ENCODE data around the gene WDR41. TPM values are rescaled to one million over a fixed set of nuclear protein-coding genes. Genes with fewer than 3 reads are reported as not detected.
"Not testable (repeated sequence)": the region's sequence is repeated elsewhere in the genome, so short reads cannot be mapped to it uniquely, and the experiment has no call there.

The WDR41 gene
- total and polyA plus RNA-seq, 5 donors from 2014 or later = 8.0 to 13.5 (median 8.4) TPM

DNA sequence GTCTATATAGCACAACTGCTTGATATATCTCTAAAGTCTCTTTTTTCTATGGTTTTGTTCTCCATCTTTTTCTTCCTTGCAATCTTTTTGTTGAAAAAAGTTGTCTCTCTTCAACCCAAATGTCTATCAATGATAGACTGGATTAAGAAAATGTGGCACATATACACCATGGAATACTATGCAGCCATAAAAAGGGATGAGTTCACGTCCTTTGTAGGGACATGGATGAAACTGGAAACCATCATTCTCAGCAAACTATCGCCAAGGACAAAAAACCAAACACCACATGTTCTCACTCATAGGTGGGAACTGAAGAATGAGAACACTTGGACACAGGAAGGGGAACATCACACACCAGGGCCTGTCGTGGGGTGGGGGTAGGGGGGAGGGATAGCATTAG lies 23.2 kb downstream of the WDR41 start:
- not testable (repeated sequence) for H3K27ac ChIP-seq (ENCODE audit: insufficient read depth, low read length, poor library complexity, severe bottlenecking); DNase-seq; H3K27ac Mint-ChIP-seq; H3K4me1 ChIP-seq (ENCODE audit: control insufficient read depth, insufficient read depth, low read length, poor library complexity, severe bottlenecking); H3K36me3 ChIP-seq (ENCODE audit: control insufficient read depth, insufficient read depth, low read length); H3K4me3 Mint-ChIP-seq; H3K4me3 ChIP-seq (ENCODE audit: low read depth, low read length); H3K27me3 Mint-ChIP-seq; H3K4me1 Mint-ChIP-seq; H3K9me3 ChIP-seq (ENCODE audit: control insufficient read depth in 2 of 2, low read length in 2 of 2); ATAC-seq (ENCODE audit: low read depth in 2 of 2); H3K27me3 ChIP-seq (ENCODE audit: control insufficient read depth, insufficient read depth, low read length)
- H3K9me3 Mint-ChIP-seq = peaks cover 0 to 11% (median 4%) of the 10 kb centered on the region in 7 donors
- peaks cover 29% of the 10 kb centered on the region for H3K36me3 Mint-ChIP-seq

DNA sequence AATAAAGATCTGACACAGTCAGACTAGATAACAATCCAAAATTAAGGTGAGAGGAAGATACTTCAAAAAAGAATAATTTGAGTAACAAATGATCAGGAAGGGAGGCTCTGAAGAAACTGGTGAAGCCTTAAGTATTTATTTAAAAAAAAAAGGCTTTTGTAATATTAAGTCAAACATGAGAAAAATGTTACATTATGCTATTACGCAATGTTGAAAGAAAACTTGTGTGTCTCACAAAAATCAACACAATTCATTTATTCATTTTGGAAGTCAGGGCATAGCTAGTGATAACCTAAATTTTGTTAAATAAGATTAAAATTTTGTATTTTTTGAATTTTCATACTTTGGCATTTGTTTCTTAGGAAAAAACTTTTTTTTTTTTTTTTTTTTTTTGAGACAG lies 28.2 kb downstream of the WDR41 start:
- DNase-seq (no peak), ATAC-seq (ENCODE audit: low read depth in 2 of 2) (no peak)
- Histone ChIP-seq H3K27ac (ENCODE audit: insufficient read depth, low read length, poor library complexity, severe bottlenecking) (no peak overlapping the region), H3K4me3 (ENCODE audit: low read depth, low read length) (no peak overlapping the region), H3K36me3 (ENCODE audit: control insufficient read depth, insufficient read depth, low read length) (no peaks in the 10 kb centered on the region), H3K9me3 (ENCODE audit: control insufficient read depth in 2 of 2, low read length in 2 of 2) (no peaks in the 10 kb centered on the region), H3K4me1 (ENCODE audit: control insufficient read depth, insufficient read depth, low read length, poor library complexity, severe bottlenecking) (no peaks in the 10 kb centered on the region), H3K27me3 (ENCODE audit: control insufficient read depth, insufficient read depth, low read length) (no peaks in the 10 kb centered on the region)
- H3K9me3 Mint-ChIP-seq = peaks cover 0 to 2% (median 0%) of the 10 kb centered on the region in 7 donors
- no peaks in the 10 kb centered on the region for H3K27me3 Mint-ChIP-seq
- no peak overlapping the region for H3K4me3 Mint-ChIP-seq
- peaks cover 0 to 5% (median 3%) of the 10 kb centered on the region in 4 donors for H3K4me1 Mint-ChIP-seq
- H3K27ac Mint-ChIP-seq = no peak overlapping the region
- peaks cover 11% of the 10 kb centered on the region for H3K36me3 Mint-ChIP-seq

DNA sequence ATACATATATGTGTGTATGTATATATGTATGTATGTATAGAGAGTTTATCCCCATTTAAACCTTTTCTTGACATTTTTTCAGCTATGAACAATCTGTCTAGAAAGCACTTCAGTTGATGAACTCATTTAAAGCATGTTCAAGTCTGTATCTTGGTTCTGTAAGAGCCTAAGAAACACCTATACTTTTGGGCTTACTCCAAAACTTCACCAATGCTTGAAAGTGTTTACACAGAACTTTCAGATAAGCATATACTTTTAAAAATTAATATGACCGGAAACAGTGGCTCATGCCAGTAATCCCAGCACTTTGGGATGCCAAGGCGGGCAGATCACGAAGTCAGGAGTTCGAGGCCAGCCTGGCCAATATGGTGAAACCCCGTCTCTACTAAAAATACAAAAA lies 30.8 kb downstream of the WDR41 start:
- ATAC-seq (ENCODE audit: low read depth in 2 of 2) (no peak), DNase-seq (no peak)
- Mint-ChIP-seq H3K27me3 (no peaks in the 10 kb centered on the region), H3K36me3 (peaks cover 6% of the 10 kb centered on the region), H3K4me1 (peaks cover 0 to 5% (median 3%) of the 10 kb centered on the region in 4 donors), H3K9me3 (no peaks in the 10 kb centered on the region), H3K4me3 (no peak overlapping the region), H3K27ac (no peak overlapping the region)
- Histone ChIP-seq H3K27me3 (ENCODE audit: control insufficient read depth, insufficient read depth, low read length) (no peaks in the 10 kb centered on the region), H3K27ac (ENCODE audit: insufficient read depth, low read length, poor library complexity, severe bottlenecking) (no peak overlapping the region), H3K9me3 (ENCODE audit: control insufficient read depth in 2 of 2, low read length in 2 of 2) (no peaks in the 10 kb centered on the region), H3K36me3 (ENCODE audit: control insufficient read depth, insufficient read depth, low read length) (no peaks in the 10 kb centered on the region), H3K4me3 (ENCODE audit: low read depth, low read length) (no peak overlapping the region), H3K4me1 (ENCODE audit: control insufficient read depth, insufficient read depth, low read length, poor library complexity, severe bottlenecking) (no peaks in the 10 kb centered on the region)

DNA sequence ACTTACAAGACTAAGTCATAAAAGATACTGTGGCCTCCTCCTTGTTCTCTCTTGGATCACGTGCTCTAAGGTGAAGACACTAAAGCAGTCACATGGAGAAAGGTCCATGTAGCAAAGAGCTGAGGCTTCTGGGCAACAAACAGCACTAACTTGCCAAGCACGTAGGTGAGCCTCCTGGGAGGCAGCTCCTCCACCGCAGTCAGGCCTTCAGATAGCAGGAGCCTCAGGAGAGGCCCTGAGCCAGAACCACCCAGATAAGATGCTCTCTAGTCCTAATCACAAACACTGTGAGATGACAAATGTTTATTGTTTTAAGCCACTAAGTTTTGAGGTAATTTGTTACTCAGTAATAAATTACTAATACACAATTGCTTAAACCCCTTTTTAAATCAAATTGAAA lies 38.0 kb downstream of the WDR41 start:
- Mint-ChIP-seq H3K27ac (no peak overlapping the region), H3K9me3 (no peaks in the 10 kb centered on the region), H3K4me3 (no peak overlapping the region), H3K36me3 (peaks cover 22% of the 10 kb centered on the region), H3K4me1 (no peaks in the 10 kb centered on the region), H3K27me3 (no peaks in the 10 kb centered on the region)
- H3K36me3 ChIP-seq (ENCODE audit: control insufficient read depth, insufficient read depth, low read length) = peaks cover 5% of the 10 kb centered on the region
- no peaks in the 10 kb centered on the region for H3K27me3 ChIP-seq (ENCODE audit: control insufficient read depth, insufficient read depth, low read length)
- no peak for DNase-seq
- ATAC-seq (ENCODE audit: low read depth in 2 of 2) = no peak
- H3K4me3 ChIP-seq (ENCODE audit: low read depth, low read length) = no peak overlapping the region
- no peaks in the 10 kb centered on the region for H3K4me1 ChIP-seq (ENCODE audit: control insufficient read depth, insufficient read depth, low read length, poor library complexity, severe bottlenecking)
- no peak overlapping the region for H3K27ac ChIP-seq (ENCODE audit: insufficient read depth, low read length, poor library complexity, severe bottlenecking)
- no peaks in the 10 kb centered on the region for H3K9me3 ChIP-seq (ENCODE audit: control insufficient read depth in 2 of 2, low read length in 2 of 2)

DNA sequence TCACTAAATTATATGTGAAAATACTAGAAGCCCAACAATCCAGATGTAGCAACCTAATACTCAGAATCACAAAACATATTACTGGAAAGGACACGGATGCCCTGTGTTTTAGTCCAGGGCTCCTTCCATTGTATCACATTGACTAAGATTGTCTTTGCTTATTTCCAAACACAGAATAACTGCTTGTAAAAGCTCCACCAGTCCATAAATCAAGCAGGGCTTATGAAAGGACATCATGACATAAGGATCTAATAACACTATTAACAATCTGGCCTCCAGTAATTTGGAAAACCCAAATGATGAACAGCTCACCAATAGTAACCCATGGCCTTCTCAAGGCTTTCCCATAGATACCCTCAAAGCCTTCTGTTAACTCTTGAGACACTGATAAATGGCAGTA lies 39.8 kb downstream of the WDR41 start:
- H3K4me1 ChIP-seq (ENCODE audit: control insufficient read depth, insufficient read depth, low read length, poor library complexity, severe bottlenecking) = no peaks in the 10 kb centered on the region
- no peak overlapping the region for H3K4me3 Mint-ChIP-seq
- no peak overlapping the region for H3K27ac Mint-ChIP-seq
- H3K4me3 ChIP-seq (ENCODE audit: low read depth, low read length) = no peak overlapping the region
- DNase-seq (no peak), ATAC-seq (ENCODE audit: low read depth in 2 of 2) (no peak)
- no peaks in the 10 kb centered on the region for H3K4me1 Mint-ChIP-seq
- no peaks in the 10 kb centered on the region for H3K27me3 ChIP-seq (ENCODE audit: control insufficient read depth, insufficient read depth, low read length)
- no peak overlapping the region for H3K27ac ChIP-seq (ENCODE audit: insufficient read depth, low read length, poor library complexity, severe bottlenecking)
- no peaks in the 10 kb centered on the region for H3K27me3 Mint-ChIP-seq
- H3K36me3 ChIP-seq (ENCODE audit: control insufficient read depth, insufficient read depth, low read length) = peaks cover 11% of the 10 kb centered on the region
- H3K9me3 Mint-ChIP-seq = peaks cover 0 to 2% (median 0%) of the 10 kb centered on the region in 7 donors
- no peaks in the 10 kb centered on the region for H3K9me3 ChIP-seq (ENCODE audit: control insufficient read depth in 2 of 2, low read length in 2 of 2)
- H3K36me3 Mint-ChIP-seq = peaks cover 36% of the 10 kb centered on the region

DNA sequence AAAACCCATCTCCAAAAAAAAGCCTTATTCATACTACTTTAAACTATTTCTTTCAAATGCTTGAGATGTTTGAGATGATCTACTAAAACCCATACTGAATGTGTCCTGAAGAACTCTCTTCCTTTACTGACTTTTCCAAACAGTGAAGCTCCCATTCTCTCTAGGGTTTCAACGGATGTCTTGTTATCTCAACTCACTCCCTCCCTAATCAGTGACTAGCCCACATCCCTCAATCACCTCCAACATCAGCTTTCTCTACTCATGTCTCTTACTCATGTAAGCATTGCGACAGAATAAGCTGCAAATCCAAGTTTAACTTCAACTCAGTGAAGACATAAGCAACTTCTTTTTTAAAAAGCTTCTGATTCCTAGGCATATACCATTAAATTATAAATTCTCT lies 42.1 kb downstream of the WDR41 start:
- Mint-ChIP-seq H3K4me1 (no peaks in the 10 kb centered on the region), H3K27ac (no peak overlapping the region), H3K4me3 (no peak overlapping the region), H3K27me3 (no peaks in the 10 kb centered on the region), H3K36me3 (peaks cover 57% of the 10 kb centered on the region), H3K9me3 (peaks cover 0 to 5% (median 0%) of the 10 kb centered on the region in 7 donors)
- Histone ChIP-seq H3K4me3 (ENCODE audit: low read depth, low read length) (no peak overlapping the region), H3K27me3 (ENCODE audit: control insufficient read depth, insufficient read depth, low read length) (no peaks in the 10 kb centered on the region), H3K9me3 (ENCODE audit: control insufficient read depth in 2 of 2, low read length in 2 of 2) (no peaks in the 10 kb centered on the region), H3K4me1 (ENCODE audit: control insufficient read depth, insufficient read depth, low read length, poor library complexity, severe bottlenecking) (no peaks in the 10 kb centered on the region), H3K27ac (ENCODE audit: insufficient read depth, low read length, poor library complexity, severe bottlenecking) (no peak overlapping the region), H3K36me3 (ENCODE audit: control insufficient read depth, insufficient read depth, low read length) (peaks cover 11% of the 10 kb centered on the region)
- ATAC-seq (ENCODE audit: low read depth in 2 of 2) (no peak), DNase-seq (no peak)

DNA sequence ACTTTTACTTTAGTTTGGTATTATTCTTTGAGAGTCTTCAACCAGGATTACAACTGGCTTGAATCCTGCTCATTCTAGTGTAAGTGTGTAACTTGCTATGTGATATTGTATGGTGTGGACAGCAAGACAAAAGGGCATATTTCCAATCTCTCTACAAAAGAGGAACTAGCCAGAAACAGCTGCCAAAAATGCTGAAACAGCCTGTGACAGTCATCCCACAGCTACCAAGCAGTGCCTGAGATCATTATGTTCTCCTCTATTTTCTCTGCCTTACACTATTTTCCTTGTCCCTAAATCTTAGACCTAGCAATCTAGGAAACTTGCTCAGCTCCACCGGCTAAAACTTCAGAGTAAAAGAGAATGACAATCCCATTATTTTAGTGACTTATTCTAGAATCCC lies 42.8 kb downstream of the WDR41 start:
- DNase-seq (no peak), ATAC-seq (ENCODE audit: low read depth in 2 of 2) (no peak)
- H3K4me1 ChIP-seq (ENCODE audit: control insufficient read depth, insufficient read depth, low read length, poor library complexity, severe bottlenecking) = no peaks in the 10 kb centered on the region
- H3K27me3 ChIP-seq (ENCODE audit: control insufficient read depth, insufficient read depth, low read length) = no peaks in the 10 kb centered on the region
- no peak overlapping the region for H3K27ac ChIP-seq (ENCODE audit: insufficient read depth, low read length, poor library complexity, severe bottlenecking)
- H3K36me3 ChIP-seq (ENCODE audit: control insufficient read depth, insufficient read depth, low read length) = peaks cover 11% of the 10 kb centered on the region
- H3K4me3 ChIP-seq (ENCODE audit: low read depth, low read length) = no peak overlapping the region
- Mint-ChIP-seq H3K9me3 (peaks cover 0 to 5% (median 0%) of the 10 kb centered on the region in 7 donors), H3K4me1 (no peaks in the 10 kb centered on the region), H3K4me3 (no peak overlapping the region), H3K36me3 (peaks cover 59% of the 10 kb centered on the region), H3K27ac (no peak overlapping the region), H3K27me3 (no peaks in the 10 kb centered on the region)
- no peaks in the 10 kb centered on the region for H3K9me3 ChIP-seq (ENCODE audit: control insufficient read depth in 2 of 2, low read length in 2 of 2)

DNA sequence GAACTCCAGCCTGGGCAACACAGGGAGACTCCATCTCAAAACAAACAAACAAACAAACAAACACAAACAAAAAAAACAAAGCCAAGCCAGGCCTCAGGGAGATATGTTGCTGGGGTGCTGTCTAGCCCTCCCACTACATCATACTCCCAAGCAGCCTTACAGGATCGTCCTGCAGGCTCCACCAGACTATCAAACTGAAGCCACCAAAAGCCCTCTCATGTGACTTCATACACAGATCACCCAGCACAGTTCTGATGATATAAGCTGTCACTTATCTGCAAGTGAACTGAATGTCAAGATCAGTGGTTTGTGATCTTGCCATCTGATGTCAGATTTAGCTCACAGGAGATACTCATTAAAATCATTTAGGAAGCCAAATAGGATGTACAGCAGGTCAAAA lies 43.3 kb downstream of the WDR41 start:
- Histone ChIP-seq H3K27ac (ENCODE audit: insufficient read depth, low read length, poor library complexity, severe bottlenecking) (no peak overlapping the region), H3K27me3 (ENCODE audit: control insufficient read depth, insufficient read depth, low read length) (no peaks in the 10 kb centered on the region), H3K9me3 (ENCODE audit: control insufficient read depth in 2 of 2, low read length in 2 of 2) (no peaks in the 10 kb centered on the region), H3K36me3 (ENCODE audit: control insufficient read depth, insufficient read depth, low read length) (peaks cover 11% of the 10 kb centered on the region), H3K4me3 (ENCODE audit: low read depth, low read length) (no peak overlapping the region), H3K4me1 (ENCODE audit: control insufficient read depth, insufficient read depth, low read length, poor library complexity, severe bottlenecking) (no peaks in the 10 kb centered on the region)
- peaks cover 0 to 5% (median 0%) of the 10 kb centered on the region in 7 donors for H3K9me3 Mint-ChIP-seq
- no peak for ATAC-seq (ENCODE audit: low read depth in 2 of 2)
- H3K36me3 Mint-ChIP-seq = peaks cover 61% of the 10 kb centered on the region
- no peak for DNase-seq
- H3K27me3 Mint-ChIP-seq = no peaks in the 10 kb centered on the region
- H3K4me1 Mint-ChIP-seq = no peaks in the 10 kb centered on the region
- H3K27ac Mint-ChIP-seq = peak overlapping the region in 1 of 3 donors; percentile 3
- H3K4me3 Mint-ChIP-seq = no peak overlapping the region
